A549 (cell line): ENCODE results near the gene LPCAT1. TPM values are rescaled to one million over a fixed set of nuclear protein-coding genes. Genes with fewer than 3 reads are reported as not detected.

Experiments used
- ATAC-seq, 2 experiments: fragments of 200-7000 bp in 1 of 2; fragments of >200 bp in 1 of 2; cut with Nextera tagmentation in 1 of 2; cut with Tn5 transposase in 1 of 2; 3 replicates each; pipeline versions ENCODE4 v1.8.0 to v1.9.1; 2018 to 2020; ENCODE audit warnings: mild to moderate bottlenecking in 1 of 2, moderate library complexity in 1 of 2
- CTCF ChIA-PET: fragments of 300-600 bp; sonication (Branson Sonifier 250); formaldehyde crosslinking; extraction: SDS; loops from one replicate; lab custom pipeline; 2021; ENCODE audit warnings: antibody characterized with exemption, inconsistent platforms; lab: Yijun Ruan, JAX
- POLR2A ChIA-PET: fragments of 350-600 bp; formaldehyde crosslinking; extraction: SDS; loops from one replicate; lab custom pipeline; 2021; ENCODE audit warnings: antibody characterized with exemption, inconsistent platforms; lab: Yijun Ruan, JAX
- DNase-seq, 2 experiments: peaks; one replicate each; pipeline versions ENCODE4 v3.0.0 to v3.0.0-alpha.2; 2011 to 2016; ENCODE audit warnings: low read depth in 1 of 2, low spot score in 1 of 2
- FAIRE-seq: peaks from 2 replicates; lab custom pipeline; 2011; peaks lifted over from hg19 to GRCh38; lab: Jason Lieb, UNC
- H3K27ac ChIP-seq, 2 experiments: fragments of >200 bp; sonication (Bioruptor Twin); formaldehyde crosslinking; 3 replicates each; pipeline ENCODE4 v1.5.1; 2016 to 2017
- H3K4me1 ChIP-seq: fragments of >200 bp; sonication (Bioruptor Twin); formaldehyde crosslinking; 3 replicates; pipeline ENCODE4 v1.6.1; 2016
- H3K4me2 ChIP-seq: fragments of >200 bp; sonication (Bioruptor Twin); formaldehyde crosslinking; 3 replicates; pipeline ENCODE4 v1.6.1; 2016
- H3K4me3 ChIP-seq: fragments of >200 bp; sonication (Bioruptor Twin); formaldehyde crosslinking; 3 replicates; pipeline ENCODE4 v1.5.1; 2016
- H3K9me3 ChIP-seq: fragments of >200 bp; sonication (Bioruptor Twin); formaldehyde crosslinking; 3 replicates; pipeline ENCODE4 v1.6.1; 2016
- CBX8 ChIP-seq: fragments of 200-600 bp; sonication (generic); IDR thresholded peaks from 2 replicates; pipeline ENCODE4 v1.6.1; 2016
- CEBPB ChIP-seq, 2 experiments: fragments of >200 bp in 1 of 2; sonication (Bioruptor Twin) in 1 of 2; formaldehyde crosslinking in 1 of 2; IDR thresholded peaks; 2 replicates each; pipeline ENCODE4 v1.6.1; 2012 to 2016
- CTCF ChIP-seq: fragments of >200 bp; sonication (Bioruptor Twin); formaldehyde crosslinking; IDR thresholded peaks from 3 replicates; pipeline ENCODE4 v1.5.1; 2016
- FOSB ChIP-seq: fragments of 250-450 bp; sonication (Bioruptor Pico); IDR thresholded peaks from 2 replicates; pipeline ENCODE4 v1.5.0; 2020; ENCODE audit warnings: mild to moderate bottlenecking, moderate library complexity
- GATA3 ChIP-seq: IDR thresholded peaks from 2 replicates; pipeline ENCODE4 v1.6.1; 2012; ENCODE audit warnings: borderline replicate concordance
- HOXB5 ChIP-seq: fragments of 250-450 bp; sonication (Bioruptor Pico); IDR thresholded peaks from 2 replicates; pipeline ENCODE4 v1.5.0; 2020; ENCODE audit warnings: mild to moderate bottlenecking, moderate library complexity
- JUN ChIP-seq, 2 experiments: fragments of >200 bp; sonication (Bioruptor Twin); formaldehyde crosslinking; IDR thresholded peaks; 2 replicates in 1 of 2; 3 replicates in 1 of 2; pipeline ENCODE4 v1.6.1; 2016 to 2017
- JUNB ChIP-seq: fragments of >200 bp; sonication (Bioruptor Twin); formaldehyde crosslinking; IDR thresholded peaks from 2 replicates; pipeline ENCODE4 v1.6.1; 2016
- KDM1A ChIP-seq: fragments of 200-600 bp; sonication (generic); IDR thresholded peaks from 2 replicates; pipeline ENCODE4 v1.6.1; 2016; ENCODE audit warnings: low read depth, mild to moderate bottlenecking
- KDM5A ChIP-seq: fragments of 200-600 bp; sonication (generic); IDR thresholded peaks from 2 replicates; pipeline ENCODE4 v1.6.1; 2016; ENCODE audit warnings: antibody characterized with exemption, mild to moderate bottlenecking
- NPAS2 ChIP-seq: fragments of 250-450 bp; sonication (Bioruptor Pico); IDR thresholded peaks from 2 replicates; pipeline ENCODE4 v1.8.0; 2022; ENCODE audit warnings: mild to moderate bottlenecking, moderate library complexity, borderline replicate concordance
- NR3C1 ChIP-seq: fragments of >200 bp; sonication (Bioruptor Twin); formaldehyde crosslinking; IDR thresholded peaks from 3 replicates; pipeline ENCODE4 v1.6.1; 2017
- PBX3 ChIP-seq: IDR thresholded peaks from 2 replicates; pipeline ENCODE4 v1.6.1; 2012
- POLR2A ChIP-seq: IDR thresholded peaks from 2 replicates; pipeline ENCODE4 v1.6.1; 2012; ENCODE audit warnings: mild to moderate bottlenecking, low read length
- POLR2AphosphoS2 ChIP-seq: conservative IDR thresholded peaks from 2 replicates; pipeline ENCODE4 v1.6.1; 2012; ENCODE audit warnings: low read length, improper control_type of control experiment, inconsistent platforms
- RNF2 ChIP-seq: fragments of 200-600 bp; sonication (generic); IDR thresholded peaks from 2 replicates; pipeline ENCODE4 v1.6.1; 2016; ENCODE audit warnings: low read depth, mild to moderate bottlenecking, antibody characterized with exemption, moderate library complexity, borderline replicate concordance
- SMC3 ChIP-seq: fragments of >200 bp; sonication (Bioruptor Twin); formaldehyde crosslinking; IDR thresholded peaks from 3 replicates; pipeline ENCODE4 v1.6.1; 2018; ENCODE audit warnings: inconsistent platforms
- ZSCAN20 ChIP-seq: fragments of 250-450 bp; sonication (Bioruptor Pico); IDR thresholded peaks from 2 replicates; pipeline ENCODE4 v1.8.0; 2022; ENCODE audit warnings: mild to moderate bottlenecking, moderate library complexity
- WGBS: methylation state at CpG from one replicate; pipeline ENCODE4 v1.1.6; 2017; ENCODE audit errors: missing lambda C conversion rate; 5-methylcytosine and 5-hydroxymethylcytosine counted together
- polyA plus RNA-seq, 4 experiments: library from polyadenylated mRNA; depleted of rRNA in 3 of 4; stranded (reverse); fragments of >200 nt; fragmentation: RNase III in 1 of 4; extraction: RNeasy Plus Mini Kit Qiagen cat#74134 plus additional on column Dnase treatment in 1 of 4; gene quantifications; 2 replicates in 3 of 4; 3 replicates in 1 of 4; pipeline ENCODE4 v1.2.3, GENCODE V29; 2011 to 2017
- TF ChIP-seq, protein P1 (sequence below): fragments of 450-650 bp; IDR thresholded peaks from 2 replicates; pipeline ENCODE4 v1.6.1; 2014; ENCODE audit warnings: antibody characterized with exemption
- TF ChIP-seq, protein P2 (sequence below): fragments of 250-450 bp; sonication (Bioruptor Pico); IDR thresholded peaks from 2 replicates; pipeline ENCODE4 v1.5.0; 2021; ENCODE audit warnings: mild to moderate bottlenecking, moderate library complexity, borderline replicate concordance

The LPCAT1 gene
- polyA plus RNA-seq, 2 of the 4 experiments (the other 2 are of a cell fraction), result 22.9 to 74.9 TPM

- TF ChIP-seq SMC3 (no peak), HOXB5 (CRISPR knock-in tag) (no peak), POLR2AphosphoS2 (no peak), JUN (IDR thresholded peaks at IDR 0.05) (no peak), PBX3 (no peak)
These were observed 75.2 kb downstream of the LPCAT1 start (continued) for GRCh38 chr5:1448511-1449011.

- no peak overlapping the region for H3K4me2 ChIP-seq
- no peak overlapping the region for H3K27ac ChIP-seq
- WGBS, result 36% methylated on average over 16 of the region's 16 CpGs
- no peak for ATAC-seq
- no peak for DNase-seq
- no peak for FAIRE-seq
- no peak for TF ChIP-seq NR3C1
- no peak for TF ChIP-seq ZSCAN20 (CRISPR knock-in tag)
- TF ChIP-seq GATA3, result no peak
- TF ChIP-seq, protein P1, sequence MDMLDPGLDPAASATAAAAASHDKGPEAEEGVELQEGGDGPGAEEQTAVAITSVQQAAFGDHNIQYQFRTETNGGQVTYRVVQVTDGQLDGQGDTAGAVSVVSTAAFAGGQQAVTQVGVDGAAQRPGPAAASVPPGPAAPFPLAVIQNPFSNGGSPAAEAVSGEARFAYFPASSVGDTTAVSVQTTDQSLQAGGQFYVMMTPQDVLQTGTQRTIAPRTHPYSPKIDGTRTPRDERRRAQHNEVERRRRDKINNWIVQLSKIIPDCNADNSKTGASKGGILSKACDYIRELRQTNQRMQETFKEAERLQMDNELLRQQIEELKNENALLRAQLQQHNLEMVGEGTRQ, result no peak
- no peak for TF ChIP-seq KDM5A
- TF ChIP-seq RNF2, result no peak
- no peak for TF ChIP-seq PBX3
- TF ChIP-seq JUN (IDR thresholded peaks at IDR 0.05), result no peak
- no peak for TF ChIP-seq NPAS2 (CRISPR knock-in tag)
- TF ChIP-seq JUNB, result no peak
- no peak for TF ChIP-seq CEBPB (IDR thresholded peaks at IDR 0.05)
- no peak for TF ChIP-seq CBX8
- TF ChIP-seq POLR2A, result no peak
- no peak for TF ChIP-seq FOSB (CRISPR knock-in tag)
- no peak overlapping the region for H3K4me3 ChIP-seq
- CTCF ChIA-PET, result interaction anchor here (0.8 to 1.5 kb wide), 3 partner anchors 10 to 72 kb away, joined by 3 to 4 read pairs (median 3); no protein-coding TSS in a partner anchor
- POLR2A ChIA-PET, result no interaction called here
- peaks cover 18% of the 10 kb centered on the region; the same call in 2 of the 3 replicates for H3K9me3 ChIP-seq
- peaks cover 9% of the 10 kb centered on the region; the same call in 1 of the 3 replicates for H3K4me1 ChIP-seq
These were observed 75.9 kb downstream of the LPCAT1 start for GRCh38 chr5:1447671-1448361.

DNA sequence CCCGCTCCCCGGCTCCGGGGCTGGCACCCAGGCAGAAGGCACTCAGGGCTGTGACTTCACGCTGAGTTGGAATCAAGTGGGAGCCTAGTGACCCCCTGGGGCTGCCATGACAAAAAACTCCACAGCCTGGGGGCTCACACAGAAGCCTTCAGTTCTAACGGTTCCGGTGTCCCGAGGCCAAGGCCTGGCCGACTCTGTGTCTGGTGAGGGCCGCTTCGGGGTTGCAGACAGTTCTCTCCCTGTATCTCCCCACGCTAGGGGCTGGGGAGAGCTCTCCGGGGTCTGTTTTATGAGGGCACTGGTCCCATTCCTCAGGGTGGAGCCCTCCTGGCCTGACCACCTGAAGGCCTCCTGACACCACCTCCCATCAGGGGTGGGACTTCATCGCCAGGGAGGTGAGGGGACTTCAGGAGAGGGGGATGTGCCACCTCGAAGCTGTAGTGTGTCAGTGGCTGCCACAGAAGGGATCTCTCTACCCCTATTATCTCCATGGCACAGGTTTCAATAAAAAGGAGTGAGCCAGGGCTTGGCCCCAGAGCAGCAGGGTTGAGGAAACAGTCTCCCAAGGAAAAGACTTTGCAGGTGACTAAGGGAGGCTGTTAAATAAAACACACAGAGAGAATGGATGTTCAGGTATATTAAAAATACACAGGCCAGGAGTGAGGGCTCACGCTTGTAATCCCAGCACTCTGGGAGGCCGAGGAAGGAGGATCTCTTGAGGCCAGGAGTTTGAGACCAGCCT is 77.0 kb downstream of the LPCAT1 start:
- ATAC-seq (no peak), FAIRE-seq (no peak)
- Histone ChIP-seq H3K4me1 (peaks cover 9% of the 10 kb centered on the region; the same call in 1 of the 3 replicates), H3K4me3 (no peak overlapping the region), H3K27ac (no peak overlapping the region), H3K9me3 (peaks cover 9% of the 10 kb centered on the region; the same call in 2 of the 3 replicates), H3K4me2 (no peak overlapping the region)
- ChIA-PET CTCF (interaction anchor here (0.8 kb wide), 2 partner anchors 12 to 66 kb away, joined by 3 to 4 read pairs; no protein-coding TSS in a partner anchor), POLR2A (no interaction called here)
- 64% methylated on average over 10 of the region's 16 CpGs for WGBS
- TF ChIP-seq KDM1A, result no peak
- TF ChIP-seq, protein P2, sequence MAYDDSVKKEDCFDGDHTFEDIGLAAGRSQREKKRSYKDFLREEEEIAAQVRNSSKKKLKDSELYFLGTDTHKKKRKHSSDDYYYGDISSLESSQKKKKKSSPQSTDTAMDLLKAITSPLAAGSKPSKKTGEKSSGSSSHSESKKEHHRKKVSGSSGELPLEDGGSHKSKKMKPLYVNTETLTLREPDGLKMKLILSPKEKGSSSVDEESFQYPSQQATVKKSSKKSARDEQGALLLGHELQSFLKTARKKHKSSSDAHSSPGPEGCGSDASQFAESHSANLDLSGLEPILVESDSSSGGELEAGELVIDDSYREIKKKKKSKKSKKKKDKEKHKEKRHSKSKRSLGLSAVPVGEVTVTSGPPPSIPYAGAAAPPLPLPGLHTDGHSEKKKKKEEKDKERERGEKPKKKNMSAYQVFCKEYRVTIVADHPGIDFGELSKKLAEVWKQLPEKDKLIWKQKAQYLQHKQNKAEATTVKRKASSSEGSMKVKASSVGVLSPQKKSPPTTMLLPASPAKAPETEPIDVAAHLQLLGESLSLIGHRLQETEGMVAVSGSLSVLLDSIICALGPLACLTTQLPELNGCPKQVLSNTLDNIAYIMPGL (CRISPR knock-in tag), result no peak
- no peak for TF ChIP-seq NR3C1
- TF ChIP-seq ZSCAN20 (CRISPR knock-in tag), result no peak
- TF ChIP-seq CTCF, result no peak
- no peak for TF ChIP-seq JUN (IDR thresholded peaks at IDR 0.05)
- TF ChIP-seq, all 56 proteins: peak for 0
- no peak for DNase-seq
